HG03558 (cell line): ENCODE results near the gene NME8.
"Not testable (repeated sequence)": the region's sequence is repeated elsewhere in the genome, so short reads cannot be mapped to it uniquely, and the experiment has no call there.

Experiments
- ATAC-seq: cut with Tn5 transposase; IDR thresholded peaks from one replicate; pipeline ENCODE4 v1.9.1; 2021; ENCODE audit warnings: moderate number of reproducible peaks; ENCODE audit not compliant: unreplicated experiment; ENCODE audit errors: extremely low read depth

Gene NME8

GRCh38 chr7:37848297-37848696, at the start of gene NME8:
TSS of gene NME8 (plus strand) at chr7:37848597. CDS start at chr7:37850267, 1,670 bp downstream.
- no peak for ATAC-seq

GRCh38 chr7:37806152-37806551, 42.2 kb upstream of the NME8 start:
- ATAC-seq, result no peak

- not testable (repeated sequence) for ATAC-seq
These were observed 36.2 kb upstream of the NME8 start for GRCh38 chr7:37812161-37812580.

- peak; percentile 61 for ATAC-seq
These were observed 32.6 kb upstream of the NME8 start for GRCh38 chr7:37815671-37816371.

GRCh38 chr7:37816922-37817590, 31.3 kb upstream of the NME8 start:
- no peak for ATAC-seq

GRCh38 chr7:37817591-37817960, 30.8 kb upstream of the NME8 start:
- no peak for ATAC-seq

- ATAC-seq, result no peak
These were observed 30.2 kb upstream of the NME8 start for GRCh38 chr7:37817996-37818720.

- peak; percentile 51 for ATAC-seq
These were observed 27.5 kb upstream of the NME8 start for GRCh38 chr7:37820708-37821468.

GRCh38 chr7:37822946-37823345, 25.5 kb upstream of the NME8 start:
- no peak for ATAC-seq

GRCh38 chr7:37823557-37823956, 24.8 kb upstream of the NME8 start:
- ATAC-seq, result no peak

GRCh38 chr7:37825038-37825437, 23.4 kb upstream of the NME8 start:
- ATAC-seq, result no peak

- no peak for ATAC-seq
These were observed 21.6 kb upstream of the NME8 start for GRCh38 chr7:37826825-37827224.

GRCh38 chr7:37831244-37831643, 17.2 kb upstream of the NME8 start:
- ATAC-seq, result no peak

GRCh38 chr7:37832194-37832593, 16.2 kb upstream of the NME8 start:
- no peak for ATAC-seq

GRCh38 chr7:37833107-37833817, 15.1 kb upstream of the NME8 start:
- ATAC-seq, result no peak

- no peak for ATAC-seq
These were observed 14.6 kb upstream of the NME8 start for GRCh38 chr7:37833818-37834146.

- no peak for ATAC-seq
These were observed 5.1 kb downstream of the NME8 start for GRCh38 chr7:37853468-37853867.

GRCh38 chr7:37882086-37882485, 33.7 kb downstream of the NME8 start:
- ATAC-seq, result no peak

GRCh38 chr7:37893359-37893758, 45.0 kb downstream of the NME8 start:
- no peak for ATAC-seq

- ATAC-seq, result no peak
These were observed 46.3 kb downstream of the NME8 start for GRCh38 chr7:37894671-37895070.
